HG03064 (cell line): ENCODE data around the gene GPR132.

Experiments used
- ATAC-seq: cut with Tn5 transposase; IDR thresholded peaks from one replicate; pipeline ENCODE4 v1.9.1; 2021; ENCODE audit warnings: low read depth; ENCODE audit not compliant: unreplicated experiment

Gene GPR132

GRCh38 chr14:105023791-105024480 lies 41.3 kb downstream of the GPR132 start:
- no peak for ATAC-seq

GRCh38 chr14:105023144-105023543 lies 42.1 kb downstream of the GPR132 start:
- ATAC-seq = no peak

- ATAC-seq = no peak
Observed at GRCh38 chr14:105022276-105022670, 43.0 kb downstream of the GPR132 start.

- ATAC-seq = no peak
Observed at GRCh38 chr14:105021656-105022275, 43.5 kb downstream of the GPR132 start.

- ATAC-seq = peak; percentile 73
Observed at GRCh38 chr14:105020815-105021655, 44.2 kb downstream of the GPR132 start, which contains the start of gene CDCA4. TSS of gene CDCA4 (minus strand) at chr14:105021083. CDS start at chr14:105011929, 9,154 bp downstream.

GRCh38 chr14:105019861-105020814 lies 45.1 kb downstream of the GPR132 start:
- peak; percentile 29 for ATAC-seq

GRCh38 chr14:105018414-105018813 lies 46.8 kb downstream of the GPR132 start:
- no peak for ATAC-seq

- ATAC-seq = no peak
Observed at GRCh38 chr14:105015905-105016304, 49.3 kb downstream of the GPR132 start.

GRCh38 chr14:105015242-105015641 lies 50.0 kb downstream of the GPR132 start:
- ATAC-seq = no peak

- no peak for ATAC-seq
Observed at GRCh38 chr14:105014631-105015030, 50.6 kb downstream of the GPR132 start.

GRCh38 chr14:105014032-105014431 lies 51.2 kb downstream of the GPR132 start:
- no peak for ATAC-seq

GRCh38 chr14:105013150-105013785 lies 52.0 kb downstream of the GPR132 start:
- ATAC-seq = no peak

GRCh38 chr14:105012171-105012985 lies 52.9 kb downstream of the GPR132 start:
- ATAC-seq = no peak

- no peak for ATAC-seq
Observed at GRCh38 chr14:105011312-105011990, 53.8 kb downstream of the GPR132 start.

- no peak for ATAC-seq
Observed at GRCh38 chr14:105010891-105011291, 54.3 kb downstream of the GPR132 start.

- no peak for ATAC-seq
Observed at GRCh38 chr14:105010106-105010505, 55.1 kb downstream of the GPR132 start.

GRCh38 chr14:105007593-105008264 lies 57.5 kb downstream of the GPR132 start:
- no peak for ATAC-seq
